GM10266 (cell line): Measurements from ENCODE around the gene LRFN4.

Experiments used
- DNase-seq: peaks from one replicate; pipeline ENCODE4 v3.0.0; 2012; ENCODE audit errors: extremely low spot score
- TF ChIP-seq, protein P1 (sequence below): IDR thresholded peaks from 2 replicates; pipeline ENCODE4 v1.5.1; 2012; ENCODE audit warnings: mild to moderate bottlenecking, low read depth; ENCODE audit not compliant: control insufficient read depth, insufficient read depth; ENCODE audit errors: missing control alignments

Gene LRFN4

DNA sequence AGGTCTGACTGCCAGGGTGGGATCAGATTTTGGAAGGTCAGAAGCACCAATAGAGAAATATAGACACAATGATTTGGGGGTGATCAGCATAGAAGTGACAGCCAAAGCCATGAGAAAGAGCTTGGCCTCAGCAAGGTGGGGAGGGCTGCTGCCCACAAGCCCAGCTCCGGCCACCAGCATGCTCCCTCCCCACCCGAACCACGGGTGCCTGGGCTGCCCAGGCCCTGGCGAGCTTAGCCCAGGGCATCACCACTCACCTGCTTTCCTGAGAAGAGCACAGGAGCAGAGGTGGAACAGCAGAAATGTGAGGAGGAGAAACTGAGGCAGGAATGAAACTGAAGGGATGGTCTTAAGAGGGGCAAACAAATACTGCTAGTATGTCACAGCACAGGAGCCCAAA is 48.8 kb downstream of the LRFN4 start:
- TF ChIP-seq, protein P1, sequence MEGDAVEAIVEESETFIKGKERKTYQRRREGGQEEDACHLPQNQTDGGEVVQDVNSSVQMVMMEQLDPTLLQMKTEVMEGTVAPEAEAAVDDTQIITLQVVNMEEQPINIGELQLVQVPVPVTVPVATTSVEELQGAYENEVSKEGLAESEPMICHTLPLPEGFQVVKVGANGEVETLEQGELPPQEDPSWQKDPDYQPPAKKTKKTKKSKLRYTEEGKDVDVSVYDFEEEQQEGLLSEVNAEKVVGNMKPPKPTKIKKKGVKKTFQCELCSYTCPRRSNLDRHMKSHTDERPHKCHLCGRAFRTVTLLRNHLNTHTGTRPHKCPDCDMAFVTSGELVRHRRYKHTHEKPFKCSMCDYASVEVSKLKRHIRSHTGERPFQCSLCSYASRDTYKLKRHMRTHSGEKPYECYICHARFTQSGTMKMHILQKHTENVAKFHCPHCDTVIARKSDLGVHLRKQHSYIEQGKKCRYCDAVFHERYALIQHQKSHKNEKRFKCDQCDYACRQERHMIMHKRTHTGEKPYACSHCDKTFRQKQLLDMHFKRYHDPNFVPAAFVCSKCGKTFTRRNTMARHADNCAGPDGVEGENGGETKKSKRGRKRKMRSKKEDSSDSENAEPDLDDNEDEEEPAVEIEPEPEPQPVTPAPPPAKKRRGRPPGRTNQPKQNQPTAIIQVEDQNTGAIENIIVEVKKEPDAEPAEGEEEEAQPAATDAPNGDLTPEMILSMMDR, result no peak
- no peak for DNase-seq

DNA sequence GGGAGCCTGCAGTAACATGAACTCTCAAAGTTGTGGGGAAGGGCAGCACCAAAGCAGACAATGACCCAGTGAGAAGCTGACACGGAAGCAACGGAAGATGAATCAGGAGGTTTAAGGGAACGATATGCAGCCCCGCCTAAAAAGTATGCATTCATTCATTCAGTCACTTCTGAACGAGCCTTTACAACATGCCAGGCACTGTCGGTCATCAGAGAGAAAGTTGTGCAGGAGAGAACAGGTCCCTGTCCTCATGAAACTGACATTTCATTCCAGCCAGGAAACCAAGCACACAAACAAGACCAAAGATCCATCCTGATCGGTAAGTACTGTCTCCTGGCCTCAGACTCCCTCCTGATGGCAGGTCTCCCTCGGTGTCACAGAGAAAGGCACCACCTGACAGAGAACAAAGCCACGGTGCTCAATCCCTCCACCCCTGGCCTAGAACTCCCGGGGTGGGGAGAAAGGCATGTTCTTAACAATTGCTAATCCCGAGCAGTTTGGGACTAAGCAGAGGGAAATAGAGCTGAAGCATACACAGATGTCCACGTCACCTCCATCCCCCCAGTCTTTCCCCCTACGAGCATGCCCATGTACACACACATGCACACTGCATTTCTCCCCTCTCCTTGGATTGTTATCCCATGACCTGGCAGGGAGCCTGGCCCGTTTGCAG is 49.3 kb downstream of the LRFN4 start:
- TF ChIP-seq, protein P1, result no peak
- DNase-seq, result no peak

DNA sequence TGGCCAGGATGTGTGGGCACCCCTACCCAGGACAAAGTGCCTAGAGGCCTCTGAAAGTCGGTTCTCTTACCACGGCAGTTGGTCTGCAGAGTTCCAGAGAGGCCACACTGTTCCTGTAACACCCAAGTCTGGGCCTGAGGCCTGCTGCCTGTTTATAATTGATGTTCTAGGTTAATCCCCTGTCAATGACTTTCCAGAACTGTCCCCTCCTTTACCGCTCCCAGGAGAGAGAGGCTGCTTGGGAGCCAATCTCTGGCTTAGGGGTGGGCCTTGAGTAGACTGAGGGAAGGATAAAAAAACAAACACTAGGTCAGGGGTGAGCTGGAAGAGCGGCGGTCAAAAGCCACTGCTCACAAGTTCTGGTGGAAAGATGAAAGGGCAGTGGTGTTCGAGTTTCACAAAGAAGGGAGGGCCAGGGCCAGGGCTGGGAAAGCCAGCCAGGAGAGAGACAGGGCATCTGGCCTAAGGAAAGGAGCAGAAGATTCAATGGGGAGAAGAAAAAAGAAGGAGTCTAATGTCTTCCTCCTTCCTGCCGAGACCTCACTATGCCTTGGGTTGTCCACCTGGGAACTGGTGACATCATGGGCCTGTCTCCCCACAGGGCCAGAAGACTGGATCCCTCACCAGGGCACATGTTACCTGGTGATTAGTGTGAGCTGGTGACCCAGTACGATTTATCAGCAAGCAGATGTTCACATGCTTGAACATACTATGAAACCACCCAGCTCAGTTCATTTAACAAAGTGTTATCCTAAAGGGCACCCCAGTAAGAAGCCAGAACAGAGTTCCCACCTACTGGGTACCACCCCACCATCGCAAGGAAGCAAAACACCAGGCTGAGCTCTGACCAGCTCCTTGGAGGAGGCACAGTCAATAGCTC is 51.1 kb downstream of the LRFN4 start:
- TF ChIP-seq, protein P1, result no peak
- no peak for DNase-seq

DNA sequence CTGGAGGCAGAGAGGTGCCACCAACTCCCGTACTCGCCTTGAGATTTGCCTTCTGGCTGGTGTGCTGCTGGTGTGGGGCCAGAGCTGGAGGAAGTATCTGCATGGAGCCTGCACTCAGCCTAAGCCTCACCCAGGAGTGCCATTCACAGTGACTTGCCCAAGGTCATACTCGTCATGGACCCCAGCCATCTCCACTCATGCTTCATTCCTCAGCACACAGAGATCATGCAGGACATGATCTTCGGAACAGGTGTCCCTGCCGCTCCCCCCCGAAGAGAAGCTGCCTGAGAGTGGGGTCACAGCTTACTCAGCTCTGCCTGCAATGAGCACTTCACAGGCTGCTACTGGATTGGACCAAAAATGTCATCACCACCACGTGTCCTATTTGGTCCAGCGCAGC is 52.3 kb downstream of the LRFN4 start:
- DNase-seq, result no peak
- TF ChIP-seq, protein P1, result no peak

DNA sequence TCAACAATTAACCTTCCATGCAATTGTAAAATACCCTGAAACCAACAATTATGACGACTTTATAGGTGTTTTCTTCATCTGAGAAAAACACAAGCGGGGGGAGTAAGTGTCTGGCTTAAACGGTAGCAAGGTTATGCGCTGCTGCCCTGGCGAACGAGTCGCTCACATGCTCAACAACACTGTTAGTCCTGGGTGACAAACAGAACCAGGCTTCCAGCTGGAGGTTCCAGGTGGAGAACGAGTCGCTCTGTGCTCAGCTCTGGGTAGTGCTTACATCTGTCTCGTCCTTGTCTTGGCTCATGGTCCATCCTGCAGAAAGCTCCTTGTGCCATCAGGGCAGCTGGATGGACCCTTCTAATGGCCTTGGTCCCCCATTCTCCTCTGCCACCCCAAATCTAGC is 53.2 kb downstream of the LRFN4 start:
- DNase-seq, result no peak
- TF ChIP-seq, protein P1, result no peak
